ENCODE results near the gene GDPD5.

The GDPD5 gene

GRCh38 chr11:75440960-75441803, 84.6 kb downstream of the GDPD5 start:
- no peak for DNase-seq

- no peak for DNase-seq
These were observed 86.1 kb downstream of the GDPD5 start for GRCh38 chr11:75439495-75440120.

- DNase-seq, result no peak
These were observed 86.7 kb downstream of the GDPD5 start for GRCh38 chr11:75439026-75439425.

- no peak for DNase-seq
These were observed 87.6 kb downstream of the GDPD5 start for GRCh38 chr11:75437966-75438659.

- no peak for DNase-seq
These were observed 88.9 kb downstream of the GDPD5 start for GRCh38 chr11:75436806-75437205.

GRCh38 chr11:75435571-75435925, 90.2 kb downstream of the GDPD5 start:
- no peak for DNase-seq

- DNase-seq, result no peak
These were observed 90.7 kb downstream of the GDPD5 start for GRCh38 chr11:75434886-75435570.

GRCh38 chr11:75434051-75434450, 91.7 kb downstream of the GDPD5 start:
- DNase-seq, result no peak

GRCh38 chr11:75433443-75433842, 92.3 kb downstream of the GDPD5 start:
- DNase-seq, result no peak

- no peak for DNase-seq
These were observed 92.8 kb downstream of the GDPD5 start, which contains the start of gene KLHL35 for GRCh38 chr11:75432911-75433321. Gene KLHL35, minus strand, starts transcription at chr11:75433203. Its CDS starts 2,574 bp downstream, at chr11:75430629.

- no peak for DNase-seq
These were observed 93.9 kb downstream of the GDPD5 start for GRCh38 chr11:75431533-75432525.

GRCh38 chr11:75430714-75431532, 94.8 kb downstream of the GDPD5 start:
- no peak for DNase-seq

- peak; percentile 39 for DNase-seq
These were observed 95.6 kb downstream of the GDPD5 start for GRCh38 chr11:75429902-75430713.

- DNase-seq, result no peak
These were observed 96.2 kb downstream of the GDPD5 start for GRCh38 chr11:75429641-75429901.

GRCh38 chr11:75428989-75429640, 96.6 kb downstream of the GDPD5 start:
- no peak for DNase-seq

- DNase-seq, result peak; percentile 91
These were observed 97.4 kb downstream of the GDPD5 start for GRCh38 chr11:75428281-75428724.

GRCh38 chr11:75427181-75427580, 98.6 kb downstream of the GDPD5 start:
- no peak for DNase-seq

- DNase-seq, result no peak
These were observed 99.0 kb downstream of the GDPD5 start for GRCh38 chr11:75426720-75427086.

GRCh38 chr11:75425422-75425821, 100.3 kb downstream of the GDPD5 start:
- DNase-seq, result no peak

GRCh38 chr11:75424396-75424795, 101.3 kb downstream of the GDPD5 start:
- no peak for DNase-seq
